Sciatic nerve (tissue), 2 donors: ENCODE results near the gene SLC44A5. TPM values are rescaled to one million over a fixed set of nuclear protein-coding genes. Genes with fewer than 3 reads are reported as not detected.
A peak's percentile ranks its signal among the peaks of the same experiment; 100 is the strongest.
"Not testable (repeated sequence)": the region's sequence is repeated elsewhere in the genome, so short reads cannot be mapped to it uniquely, and the experiment has no call there.

Source experiments
- ATAC-seq: fragments of 200-7000 bp; cut with Tn5 transposase; one replicate; pipeline ENCODE4 v1.9.1; 2020; ENCODE audit warnings: mild to moderate bottlenecking, moderate library complexity
- DNase-seq: peaks from one replicate; pipeline ENCODE4 v3.0.0-alpha.2; 2020; ENCODE audit warnings: low spot score
- intact Hi-C: fragments of 100-400 bp; cut with DNase I; formaldehyde crosslinking; loops from one replicate; pipeline ENCODE4 v1.14.2; 2022
- total RNA-seq: library from RNA; stranded (reverse); fragmentation: NEBNext Ultra II Directional; extraction: Animal tissue kit (Norgen Biotek cat#: 25700); gene quantifications from one replicate; pipeline ENCODE4 v1.2.1, GENCODE V29; 2021
- donor health status: DM: no; HTN: no; CAD: no.
- donor health status: DM: no; HTN: no; CAD: no.

Gene SLC44A5
- 0.31 TPM for total RNA-seq

- DNase-seq (no peak), ATAC-seq (no peak)
- intact Hi-C loops = no loop called here
Observed at GRCh38 chr1:75611014-75611413, at the start of gene SLC44A5. Gene SLC44A5 (minus strand): TSS chr1:75611114. CDS start chr1:75541447, 69,667 bp downstream.

GRCh38 chr1:75655931-75656330 lies 45.0 kb upstream of the SLC44A5 start:
- ATAC-seq = no peak
- intact Hi-C loops = no loop called here
- no peak for DNase-seq

- intact Hi-C loops, DNase-seq, ATAC-seq: not testable (repeated sequence)
Observed at GRCh38 chr1:75647183-75647582, 36.3 kb upstream of the SLC44A5 start.

- ATAC-seq, intact Hi-C loops, DNase-seq: not testable (repeated sequence)
Observed at GRCh38 chr1:75645153-75645552, 34.2 kb upstream of the SLC44A5 start.

GRCh38 chr1:75643460-75643859 lies 32.5 kb upstream of the SLC44A5 start:
- intact Hi-C loops = no loop called here
- DNase-seq (no peak), ATAC-seq (no peak)

- ATAC-seq (no peak), DNase-seq (no peak)
- intact Hi-C loops = no loop called here
Observed at GRCh38 chr1:75641325-75641724, 30.4 kb upstream of the SLC44A5 start.

GRCh38 chr1:75640137-75640536 lies 29.2 kb upstream of the SLC44A5 start:
- intact Hi-C loops = no loop called here
- ATAC-seq (no peak), DNase-seq (no peak)

- ATAC-seq (no peak), DNase-seq (no peak)
- intact Hi-C loops = no loop called here
Observed at GRCh38 chr1:75632350-75632949, 21.5 kb upstream of the SLC44A5 start.

- DNase-seq (no peak), ATAC-seq (no peak)
- intact Hi-C loops = no loop called here
Observed at GRCh38 chr1:75630998-75631397, 20.1 kb upstream of the SLC44A5 start.

GRCh38 chr1:75630004-75630594 lies 19.2 kb upstream of the SLC44A5 start:
- intact Hi-C loops = no loop called here
- ATAC-seq (no peak), DNase-seq (no peak)

- ATAC-seq (no peak), DNase-seq (no peak)
- intact Hi-C loops = no loop called here
Observed at GRCh38 chr1:75625795-75626194, 14.9 kb upstream of the SLC44A5 start.

- ATAC-seq = no peak
- DNase-seq = no peak
- intact Hi-C loops = no loop called here
Observed at GRCh38 chr1:75618382-75618781, 7.5 kb upstream of the SLC44A5 start.

GRCh38 chr1:75616436-75617433 lies 5.8 kb upstream of the SLC44A5 start:
- peak; percentile 43 for ATAC-seq
- DNase-seq = no peak
- intact Hi-C loops = no loop called here

- intact Hi-C loops = no loop called here
- DNase-seq (peak; percentile 53), ATAC-seq (peak; percentile 80)
Observed at GRCh38 chr1:75615613-75616435, 4.9 kb upstream of the SLC44A5 start.

GRCh38 chr1:75614399-75614756 lies 3.5 kb upstream of the SLC44A5 start:
- DNase-seq = no peak
- intact Hi-C loops = no loop called here
- no peak for ATAC-seq

- DNase-seq = no peak
- ATAC-seq = no peak
- intact Hi-C loops = no loop called here
Observed at GRCh38 chr1:75613916-75614315, 3.0 kb upstream of the SLC44A5 start.

- DNase-seq = no peak
- intact Hi-C loops = no loop called here
- no peak for ATAC-seq
Observed at GRCh38 chr1:75612976-75613375, 2.1 kb upstream of the SLC44A5 start.

- ATAC-seq = no peak
- intact Hi-C loops = no loop called here
- DNase-seq = no peak
Observed at GRCh38 chr1:75602486-75602885, 8.4 kb downstream of the SLC44A5 start.

GRCh38 chr1:75600781-75601180 lies 10.1 kb downstream of the SLC44A5 start:
- ATAC-seq = no peak
- no peak for DNase-seq
- intact Hi-C loops = no loop called here
